Right atrium auricular region (tissue), 2 donors: ENCODE results near the gene STAC3. TPM values are rescaled to one million over a fixed set of nuclear protein-coding genes. Genes with fewer than 3 reads are reported as not detected.
A peak's percentile ranks its signal among the peaks of the same experiment; 100 is the strongest.

Experiments used
- DNase-seq: peaks from one replicate; pipeline ENCODE4 v3.0.0-alpha.2; 2019; ENCODE audit warnings: low spot score
- H3K27ac ChIP-seq, 2 donors: fragments of 200-600 bp; sonication (generic); 1 replicate in 1 of 2; 2 replicates in 1 of 2; pipeline ENCODE4 v1.5.1; 2016 to 2019
- H3K27me3 ChIP-seq, 2 donors: fragments of 200-600 bp; sonication (generic); one replicate each; pipeline versions ENCODE4 v1.5.1 to v1.6.0; 2017 to 2019
- H3K36me3 ChIP-seq: fragments of 200-600 bp; sonication (generic); one replicate; pipeline ENCODE4 v1.5.1; 2016
- H3K4me1 ChIP-seq, 2 donors: fragments of 200-600 bp; sonication (generic); one replicate each; pipeline versions ENCODE4 v1.5.1 to v1.6.0; 2017 to 2019
- H3K4me3 ChIP-seq, 2 donors: fragments of 200-600 bp; sonication (generic); 1 replicate in 1 of 2; 2 replicates in 1 of 2; pipeline ENCODE4 v1.5.1; 2017 to 2019; ENCODE audit warnings: mild to moderate bottlenecking in 1 of 2, moderate library complexity in 1 of 2
- H3K9me3 ChIP-seq, 2 donors: fragments of 200-600 bp; sonication (generic); one replicate each; pipeline ENCODE4 v1.5.1; 2019
- total RNA-seq, 2 donors: library from RNA; depleted of rRNA; stranded (reverse); fragments of >200 nt; gene quantifications; one replicate each; pipeline ENCODE4 v1.1.0, GENCODE V29; 2016
- TF ChIP-seq, protein P1 (sequence below), 2 donors: fragments of 200-600 bp; sonication (generic); IDR thresholded peaks; one replicate each; pipeline ENCODE4 v1.5.1; 2019; ENCODE audit warnings: antibody characterized with exemption in 2 of 2

STAC3 gene
- total RNA-seq, 2 donors from 2014 or later, result 0.48 to 0.59 TPM

DNA sequence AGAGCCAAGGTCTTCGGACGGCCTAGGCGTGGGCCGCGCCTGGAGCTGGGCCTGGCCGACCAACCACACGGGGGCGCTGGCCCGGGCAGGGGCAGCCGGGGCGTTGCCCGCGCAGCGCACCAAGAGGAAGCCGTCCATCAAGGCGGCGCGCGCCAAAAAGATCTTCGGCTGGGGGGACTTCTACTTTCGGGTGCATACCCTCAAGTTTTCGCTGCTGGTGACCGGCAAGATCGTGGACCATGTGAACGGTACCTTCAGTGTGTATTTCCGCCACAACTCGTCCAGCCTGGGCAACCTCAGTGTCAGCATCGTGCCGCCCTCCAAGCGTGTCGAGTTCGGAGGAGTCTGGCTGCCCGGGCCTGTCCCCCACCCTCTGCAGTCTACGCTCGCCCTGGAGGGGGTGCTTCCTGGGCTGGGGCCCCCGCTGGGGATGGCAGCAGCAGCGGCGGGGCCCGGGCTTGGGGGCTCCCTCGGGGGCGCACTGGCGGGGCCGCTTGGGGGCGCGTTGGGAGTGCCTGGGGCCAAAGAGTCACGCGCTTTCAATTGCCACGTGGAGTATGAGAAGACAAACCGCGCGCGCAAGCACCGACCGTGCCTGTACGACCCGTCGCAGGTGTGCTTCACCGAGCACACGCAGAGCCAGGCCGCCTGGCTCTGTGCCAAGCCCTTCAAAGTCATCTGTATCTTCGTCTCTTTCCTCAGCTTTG lies 25.9 kb downstream of the STAC3 start:
- peak overlapping the region in 1 of 2 donors; percentile 17 for H3K4me3 ChIP-seq
- DNase-seq, result no peak
- TF ChIP-seq, protein P1, sequence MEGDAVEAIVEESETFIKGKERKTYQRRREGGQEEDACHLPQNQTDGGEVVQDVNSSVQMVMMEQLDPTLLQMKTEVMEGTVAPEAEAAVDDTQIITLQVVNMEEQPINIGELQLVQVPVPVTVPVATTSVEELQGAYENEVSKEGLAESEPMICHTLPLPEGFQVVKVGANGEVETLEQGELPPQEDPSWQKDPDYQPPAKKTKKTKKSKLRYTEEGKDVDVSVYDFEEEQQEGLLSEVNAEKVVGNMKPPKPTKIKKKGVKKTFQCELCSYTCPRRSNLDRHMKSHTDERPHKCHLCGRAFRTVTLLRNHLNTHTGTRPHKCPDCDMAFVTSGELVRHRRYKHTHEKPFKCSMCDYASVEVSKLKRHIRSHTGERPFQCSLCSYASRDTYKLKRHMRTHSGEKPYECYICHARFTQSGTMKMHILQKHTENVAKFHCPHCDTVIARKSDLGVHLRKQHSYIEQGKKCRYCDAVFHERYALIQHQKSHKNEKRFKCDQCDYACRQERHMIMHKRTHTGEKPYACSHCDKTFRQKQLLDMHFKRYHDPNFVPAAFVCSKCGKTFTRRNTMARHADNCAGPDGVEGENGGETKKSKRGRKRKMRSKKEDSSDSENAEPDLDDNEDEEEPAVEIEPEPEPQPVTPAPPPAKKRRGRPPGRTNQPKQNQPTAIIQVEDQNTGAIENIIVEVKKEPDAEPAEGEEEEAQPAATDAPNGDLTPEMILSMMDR (IDR thresholded peaks at IDR 0.05), result peak; percentile 33 to 68

DNA sequence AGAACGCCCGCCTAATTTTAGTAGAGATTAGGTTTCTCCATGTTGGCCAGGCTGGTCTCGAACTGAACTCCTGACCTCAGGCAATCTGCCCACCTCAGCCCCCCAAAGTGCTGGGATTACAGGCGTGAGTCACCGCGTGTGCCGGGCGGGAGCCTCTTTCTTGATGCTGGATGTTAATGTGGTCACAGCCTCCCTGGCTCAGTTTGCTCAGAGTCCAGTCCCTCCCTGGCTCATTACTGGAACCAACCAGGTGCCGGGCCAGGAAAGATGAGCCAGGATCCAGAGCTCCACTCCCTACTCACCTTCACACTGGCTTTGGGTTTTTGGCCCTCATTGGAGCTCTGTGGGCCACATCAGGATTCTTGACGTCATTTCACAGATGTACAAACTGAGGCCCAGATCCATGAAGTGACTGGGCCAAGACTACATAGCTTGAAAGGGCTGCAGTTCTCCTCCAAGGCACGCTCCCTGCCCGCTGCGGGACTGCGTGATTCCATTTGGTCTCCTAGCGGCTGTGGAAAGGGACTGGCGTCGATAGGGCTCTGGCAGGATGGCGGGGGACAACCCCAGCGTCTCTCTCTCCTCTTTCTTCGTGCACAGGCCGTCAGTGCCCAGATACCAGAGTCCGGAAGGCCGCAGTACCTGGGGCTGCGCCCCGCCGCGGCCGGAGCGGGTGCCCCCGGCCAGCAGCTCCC lies 26.6 kb downstream of the STAC3 start:
- Histone ChIP-seq H3K9me3 (no peaks in the 10 kb centered on the region), H3K4me1 (peaks cover 0 to 29% of the 10 kb centered on the region in 2 donors), H3K4me3 (no peak overlapping the region), H3K27me3 (peaks cover 32 to 41% of the 10 kb centered on the region in 2 donors), H3K36me3 (no peaks in the 10 kb centered on the region), H3K27ac (no peak overlapping the region)
- no peak for DNase-seq
- TF ChIP-seq, protein P1 (IDR thresholded peaks at IDR 0.05), result no peak

More for the DNA sequence above, 25.9 kb downstream of the STAC3 start:
- Histone ChIP-seq H3K4me1 (peaks cover 0 to 35% of the 10 kb centered on the region in 2 donors), H3K27ac (no peak overlapping the region), H3K36me3 (no peaks in the 10 kb centered on the region), H3K27me3 (peaks cover 28 to 41% of the 10 kb centered on the region in 2 donors), H3K9me3 (no peaks in the 10 kb centered on the region)

DNA sequence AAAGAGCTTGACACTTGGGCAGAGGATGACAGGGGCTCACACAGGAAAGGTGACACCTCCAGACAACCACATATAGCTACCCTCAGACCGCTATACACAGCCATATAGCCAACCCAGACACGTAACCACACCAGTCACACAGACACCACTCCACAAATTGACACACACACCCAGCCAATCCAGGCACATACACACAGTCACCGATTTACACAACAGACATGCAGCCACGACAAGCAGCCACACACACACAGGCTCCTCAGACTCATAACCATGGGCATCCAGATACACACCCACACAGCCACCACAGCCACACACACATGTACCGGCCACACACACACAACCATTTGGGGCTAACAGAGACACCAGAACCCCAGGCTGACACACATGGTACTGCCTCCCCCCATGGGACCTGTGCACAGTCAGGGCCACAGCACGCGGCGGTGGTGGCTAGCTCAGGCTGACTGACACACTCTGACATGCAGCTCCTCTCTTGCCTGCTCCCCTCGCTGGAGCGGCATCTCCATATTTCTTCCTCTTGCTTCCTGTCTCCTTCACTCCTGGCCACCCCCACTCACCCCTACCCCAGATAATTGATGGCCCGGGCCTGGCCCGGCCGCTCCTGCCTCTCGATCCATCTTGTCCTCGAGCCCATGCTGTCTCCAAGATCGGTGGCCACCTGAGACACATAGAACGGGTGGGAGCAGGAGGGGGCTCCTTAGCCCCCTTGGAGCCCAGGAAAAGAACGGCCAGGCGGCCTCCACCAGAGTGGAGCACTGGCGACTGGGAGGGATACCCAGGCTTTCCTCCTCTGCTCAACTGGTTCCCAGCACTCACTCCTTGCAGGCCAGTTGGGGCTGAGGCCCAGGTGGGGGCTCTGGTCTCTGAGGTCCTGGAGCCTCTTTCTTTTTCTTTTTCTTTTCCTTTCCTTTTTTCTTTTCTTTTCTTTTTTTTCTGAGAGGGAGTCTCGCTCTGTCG lies 27.5 kb downstream of the STAC3 start:
- Histone ChIP-seq H3K4me1 (peaks cover 0 to 23% of the 10 kb centered on the region in 2 donors), H3K36me3 (no peaks in the 10 kb centered on the region), H3K9me3 (no peaks in the 10 kb centered on the region), H3K27me3 (peaks cover 32 to 41% of the 10 kb centered on the region in 2 donors), H3K4me3 (no peak overlapping the region), H3K27ac (no peak overlapping the region)
- no peak for DNase-seq
- TF ChIP-seq, protein P1 (IDR thresholded peaks at IDR 0.05), result no peak

DNA sequence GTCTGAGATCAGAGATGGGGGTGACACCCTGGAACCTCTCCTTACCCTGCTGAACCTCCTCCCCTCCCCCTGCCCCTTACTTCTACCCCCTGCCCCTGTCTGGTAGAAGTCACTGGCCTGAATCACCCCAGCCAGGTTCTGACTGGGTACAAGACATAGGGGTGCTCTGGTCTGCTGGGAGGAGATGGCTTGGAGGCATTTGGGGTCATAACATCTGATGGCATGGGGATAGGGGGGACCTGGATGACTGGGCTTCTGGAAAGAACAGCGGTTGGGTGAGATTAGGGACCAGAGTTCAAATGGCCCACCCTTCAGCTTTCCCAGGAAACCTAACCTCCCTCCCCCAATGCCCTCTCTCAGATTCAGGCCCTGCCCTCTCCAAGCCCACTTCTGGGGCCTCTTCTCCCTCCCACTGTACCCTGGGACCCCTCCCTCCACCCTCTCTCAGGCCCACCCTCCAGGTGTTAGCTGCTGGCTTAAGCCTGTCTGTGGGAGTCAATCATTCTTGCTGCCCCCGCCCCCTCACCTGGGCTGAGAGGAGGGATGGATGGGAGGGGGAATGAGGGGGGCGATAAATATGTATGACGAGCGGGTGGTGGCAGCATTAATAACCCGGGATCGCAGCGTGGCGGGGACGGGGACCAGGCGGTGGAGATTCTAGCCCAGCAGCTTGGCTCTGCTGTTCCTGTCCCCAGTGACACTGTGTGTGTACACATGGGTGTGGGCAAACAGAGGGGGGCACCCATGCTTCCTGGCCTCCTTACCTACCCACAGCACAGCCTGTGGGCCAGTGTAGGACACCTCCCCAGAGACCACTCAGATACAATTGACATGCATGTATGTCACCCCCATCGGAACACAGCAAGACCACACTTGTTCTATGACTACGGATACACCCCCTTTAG lies 28.4 kb downstream of the STAC3 start:
- DNase-seq, result no peak
- H3K4me1 ChIP-seq, result peaks cover 0 to 24% of the 10 kb centered on the region in 2 donors
- H3K36me3 ChIP-seq, result no peaks in the 10 kb centered on the region
- TF ChIP-seq, protein P1 (IDR thresholded peaks at IDR 0.05), result no peak
- no peak overlapping the region for H3K27ac ChIP-seq
- H3K9me3 ChIP-seq, result no peaks in the 10 kb centered on the region
- H3K27me3 ChIP-seq, result peaks cover 33 to 43% of the 10 kb centered on the region in 2 donors
- no peak overlapping the region for H3K4me3 ChIP-seq
